ENCODE measurements around the gene CLCN7.

The CLCN7 gene

GRCh38 chr16:1474796-1475551 is at the start of gene CLCN7:
TSS of gene CLCN7 (minus strand) at chr16:1475028. CDS start at chr16:1474974, 54 bp downstream.
- peak; percentile 70 for DNase-seq (ENCODE audit: low read depth)

- no peak for DNase-seq (ENCODE audit: low read depth)
These were observed 49.5 kb upstream of the CLCN7 start for GRCh38 chr16:1524366-1524765.

- DNase-seq (ENCODE audit: low read depth): no peak
These were observed 48.9 kb upstream of the CLCN7 start for GRCh38 chr16:1523581-1524245.

- DNase-seq (ENCODE audit: low read depth): no peak
These were observed 45.6 kb upstream of the CLCN7 start for GRCh38 chr16:1520461-1520860.

- DNase-seq (ENCODE audit: low read depth): no peak
These were observed 45.0 kb upstream of the CLCN7 start for GRCh38 chr16:1519831-1520230.

- no peak for DNase-seq (ENCODE audit: low read depth)
These were observed 43.9 kb upstream of the CLCN7 start for GRCh38 chr16:1518626-1519135.

- DNase-seq (ENCODE audit: low read depth): no peak
These were observed 39.7 kb upstream of the CLCN7 start for GRCh38 chr16:1514507-1514906.

- no peak for DNase-seq (ENCODE audit: low read depth)
These were observed 37.9 kb upstream of the CLCN7 start for GRCh38 chr16:1512774-1513173.

- no peak for DNase-seq (ENCODE audit: low read depth)
These were observed 37.1 kb upstream of the CLCN7 start for GRCh38 chr16:1511662-1512569.

- DNase-seq (ENCODE audit: low read depth): no peak
These were observed 36.1 kb upstream of the CLCN7 start for GRCh38 chr16:1510941-1511351.

- DNase-seq (ENCODE audit: low read depth): no peak
These were observed 35.4 kb upstream of the CLCN7 start for GRCh38 chr16:1510272-1510671.

GRCh38 chr16:1509307-1510221 is 34.7 kb upstream of the CLCN7 start:
- no peak for DNase-seq (ENCODE audit: low read depth)

- DNase-seq (ENCODE audit: low read depth): no peak
These were observed 33.8 kb upstream of the CLCN7 start for GRCh38 chr16:1508494-1509187.

GRCh38 chr16:1506494-1507213 is 31.8 kb upstream of the CLCN7 start:
- DNase-seq (ENCODE audit: low read depth): no peak

GRCh38 chr16:1505912-1506311 is 31.1 kb upstream of the CLCN7 start:
- no peak for DNase-seq (ENCODE audit: low read depth)

GRCh38 chr16:1505073-1505844 is 30.4 kb upstream of the CLCN7 start:
- DNase-seq (ENCODE audit: low read depth): no peak

GRCh38 chr16:1503110-1503955 is 28.5 kb upstream of the CLCN7 start:
- DNase-seq (ENCODE audit: low read depth): no peak
